ENCODE results near the gene GLRX5.

GLRX5 gene

GRCh38 chr14:95535226-95536021, 574 bp downstream of the GLRX5 start:
- no peak for DNase-seq (ENCODE audit: low read depth in 2 of 2)

- DNase-seq (ENCODE audit: low read depth in 2 of 2), result no peak
Observed at GRCh38 chr14:95536036-95536593, 1.3 kb downstream of the GLRX5 start.

- no peak for DNase-seq (ENCODE audit: low read depth in 2 of 2)
Observed at GRCh38 chr14:95536671-95537070, 1.8 kb downstream of the GLRX5 start.

GRCh38 chr14:95537298-95538089, 2.6 kb downstream of the GLRX5 start:
- no peak for DNase-seq (ENCODE audit: low read depth in 2 of 2)

GRCh38 chr14:95538801-95539509, 4.1 kb downstream of the GLRX5 start:
- no peak for DNase-seq (ENCODE audit: low read depth in 2 of 2)

- no peak for DNase-seq (ENCODE audit: low read depth in 2 of 2)
Observed at GRCh38 chr14:95540236-95540855, 5.5 kb downstream of the GLRX5 start.

- DNase-seq (ENCODE audit: low read depth in 2 of 2), result no peak
Observed at GRCh38 chr14:95541346-95541745, 6.5 kb downstream of the GLRX5 start.

- no peak for DNase-seq (ENCODE audit: low read depth in 2 of 2)
Observed at GRCh38 chr14:95541932-95542930, 7.4 kb downstream of the GLRX5 start.

GRCh38 chr14:95543021-95543420, 8.2 kb downstream of the GLRX5 start:
- no peak for DNase-seq (ENCODE audit: low read depth in 2 of 2)

GRCh38 chr14:95544588-95544987, 9.7 kb downstream of the GLRX5 start:
- DNase-seq (ENCODE audit: low read depth in 2 of 2), result no peak

- DNase-seq (ENCODE audit: low read depth in 2 of 2), result no peak
Observed at GRCh38 chr14:95545515-95546168, 10.8 kb downstream of the GLRX5 start.

GRCh38 chr14:95547272-95547625, 12.4 kb downstream of the GLRX5 start:
- no peak for DNase-seq (ENCODE audit: low read depth in 2 of 2)

GRCh38 chr14:95547626-95548327, 12.9 kb downstream of the GLRX5 start:
- no peak for DNase-seq (ENCODE audit: low read depth in 2 of 2)

- DNase-seq (ENCODE audit: low read depth in 2 of 2), result no peak
Observed at GRCh38 chr14:95548328-95548929, 13.6 kb downstream of the GLRX5 start.

- no peak for DNase-seq (ENCODE audit: low read depth in 2 of 2)
Observed at GRCh38 chr14:95549656-95550585, 15.1 kb downstream of the GLRX5 start.

GRCh38 chr14:95551435-95551834, 16.6 kb downstream of the GLRX5 start:
- DNase-seq (ENCODE audit: low read depth in 2 of 2), result no peak

GRCh38 chr14:95553141-95553540, 18.3 kb downstream of the GLRX5 start:
- DNase-seq (ENCODE audit: low read depth in 2 of 2), result no peak

GRCh38 chr14:95555053-95555452, 20.2 kb downstream of the GLRX5 start:
- DNase-seq (ENCODE audit: low read depth in 2 of 2), result no peak

Data from stimulated activated CD8-positive, alpha-beta memory T cell treated with anti-CD3 and anti-CD28 coated beads, Interleukin-2, amount 100 ng/mL, for 1 hour (primary cell).